Adrenal gland (tissue), 5 donors: ENCODE data around the gene IDH3G.

Experiments used
- CTCF ChIP-seq, 6 experiments: fragments of 450-650 bp in 4 of 6; fragments of 200-600 bp in 2 of 6; sonication (generic) in 1 of 6; IDR thresholded peaks; 1 replicate in 5 of 6; 2 replicates in 1 of 6; pipeline versions ENCODE4 v1.5.1 to v1.8.0; 2016 to 2021; ENCODE audit warnings: antibody characterized with exemption in 6 of 6, mild to moderate bottlenecking in 2 of 6, moderate library complexity in 1 of 6
- POLR2A ChIP-seq, 2 donors: fragments of 450-650 bp; IDR thresholded peaks; one replicate each; pipeline ENCODE4 v1.6.1; 2017; ENCODE audit warnings: antibody characterized with exemption in 2 of 2, mild to moderate bottlenecking in 2 of 2, moderate library complexity in 1 of 2
- donor health status: DM: no; HTN: no; CAD: no.

- TF ChIP-seq CTCF (IDR thresholded peaks at IDR 0.05) (no peak), POLR2A (IDR thresholded peaks at IDR 0.05) (no peak)
These were observed 14.1 kb downstream of the IDH3G start for GRCh38 chrX:153779891-153780677.
